Activated gamma-delta T cell treated with anti-CD3 and anti-CD28 coated beads, Interleukin-2, amount 50 U/mL, for 16 hours (primary cell): Measurements from ENCODE around the gene CLSTN1.

Experiments used
- DNase-seq: peaks from one replicate; pipeline ENCODE4 v3.0.0-alpha.2; 2020; ENCODE audit warnings: low read depth

The CLSTN1 gene

GRCh38 chr1:9711466-9712020 lies 112.2 kb downstream of the CLSTN1 start:
- DNase-seq, result no peak

GRCh38 chr1:9710037-9710436 lies 113.7 kb downstream of the CLSTN1 start:
- no peak for DNase-seq

GRCh38 chr1:9706178-9706577 lies 117.6 kb downstream of the CLSTN1 start:
- no peak for DNase-seq

GRCh38 chr1:9705337-9706093 lies 118.2 kb downstream of the CLSTN1 start:
- DNase-seq, result no peak

- no peak for DNase-seq
These were observed 120.1 kb downstream of the CLSTN1 start for GRCh38 chr1:9703681-9704080.

- DNase-seq, result no peak
These were observed 120.6 kb downstream of the CLSTN1 start for GRCh38 chr1:9703165-9703509.

GRCh38 chr1:9701665-9702064 lies 122.1 kb downstream of the CLSTN1 start:
- DNase-seq, result no peak

- DNase-seq, result no peak
These were observed 123.4 kb downstream of the CLSTN1 start for GRCh38 chr1:9700340-9700739.

GRCh38 chr1:9699361-9699760 lies 124.4 kb downstream of the CLSTN1 start:
- no peak for DNase-seq

- DNase-seq, result no peak
These were observed 127.0 kb downstream of the CLSTN1 start for GRCh38 chr1:9696793-9697192.

GRCh38 chr1:9691691-9692090 lies 132.1 kb downstream of the CLSTN1 start:
- no peak for DNase-seq

GRCh38 chr1:9691108-9691445 lies 132.7 kb downstream of the CLSTN1 start:
- DNase-seq, result no peak

- DNase-seq, result no peak
These were observed 133.2 kb downstream of the CLSTN1 start for GRCh38 chr1:9690440-9691107.

- DNase-seq, result no peak
These were observed 133.8 kb downstream of the CLSTN1 start for GRCh38 chr1:9689971-9690381.

GRCh38 chr1:9689011-9689706 lies 134.6 kb downstream of the CLSTN1 start:
- peak; percentile 77 for DNase-seq

- DNase-seq, result no peak
These were observed 135.2 kb downstream of the CLSTN1 start for GRCh38 chr1:9688599-9688998.

GRCh38 chr1:9687874-9688582 lies 135.7 kb downstream of the CLSTN1 start:
- DNase-seq, result no peak

- peak; percentile 69 for DNase-seq
These were observed 136.5 kb downstream of the CLSTN1 start for GRCh38 chr1:9687120-9687873.

GRCh38 chr1:9684801-9685200 lies 139.0 kb downstream of the CLSTN1 start:
- DNase-seq, result no peak

GRCh38 chr1:9680828-9681227 lies 142.9 kb downstream of the CLSTN1 start:
- no peak for DNase-seq

GRCh38 chr1:9680091-9680490 lies 143.7 kb downstream of the CLSTN1 start:
- no peak for DNase-seq
